ENCODE data around the gene PARD6B. TPM values are rescaled to one million over a fixed set of nuclear protein-coding genes. Genes with fewer than 3 reads are reported as not detected.

The PARD6B gene
- total RNA-seq, 6 experiments from 2014 or later: 0.24 to 0.68 (median 0.51) TPM

GRCh38 chr20:50686821-50687220, 44.6 kb upstream of the PARD6B start:
- Mint-ChIP-seq H3K27me3 (ENCODE audit: insufficient read depth) (peaks cover 2% of the 10 kb centered on the region; the same call in 1 of the 2 replicates), H3K9me3 (no peaks in the 10 kb centered on the region), H3K4me3 (no peak overlapping the region), H3K36me3 (ENCODE audit: low read depth) (no peaks in the 10 kb centered on the region), H3K4me1 (ENCODE audit: low read depth) (peaks cover 20% of the 10 kb centered on the region), H3K27ac (no peak overlapping the region)
- TF ChIP-seq CTCF (IDR thresholded peaks at IDR 0.05): no peak
- DNase-seq: no peak

GRCh38 chr20:50688256-50688975, 43.0 kb upstream of the PARD6B start:
- Mint-ChIP-seq H3K9me3 (no peaks in the 10 kb centered on the region), H3K36me3 (ENCODE audit: low read depth) (no peaks in the 10 kb centered on the region), H3K4me1 (ENCODE audit: low read depth) (peaks cover 27% of the 10 kb centered on the region), H3K27ac (no peak overlapping the region), H3K27me3 (ENCODE audit: insufficient read depth) (peaks cover 2% of the 10 kb centered on the region; the same call in 1 of the 2 replicates), H3K4me3 (no peak overlapping the region)
- no peak for DNase-seq
- no peak for TF ChIP-seq CTCF (IDR thresholded peaks at IDR 0.05)

GRCh38 chr20:50689864-50690649, 41.3 kb upstream of the PARD6B start:
- Mint-ChIP-seq H3K27ac (no peak overlapping the region), H3K4me3 (peak overlapping the region; percentile 87; the same call in 1 of the 2 replicates), H3K4me1 (ENCODE audit: low read depth) (peaks cover 36% of the 10 kb centered on the region), H3K36me3 (ENCODE audit: low read depth) (no peaks in the 10 kb centered on the region), H3K27me3 (ENCODE audit: insufficient read depth) (peaks cover 2% of the 10 kb centered on the region; the same call in 1 of the 2 replicates), H3K9me3 (no peaks in the 10 kb centered on the region)
- TF ChIP-seq CTCF (IDR thresholded peaks at IDR 0.05): no peak
- DNase-seq: no peak

- no peak for TF ChIP-seq CTCF (IDR thresholded peaks at IDR 0.05)
- peak; percentile 7 for DNase-seq
- peaks cover 44% of the 10 kb centered on the region for H3K4me1 Mint-ChIP-seq (ENCODE audit: low read depth)
- H3K27me3 Mint-ChIP-seq (ENCODE audit: insufficient read depth): peaks cover 2% of the 10 kb centered on the region; the same call in 1 of the 2 replicates
- H3K4me3 Mint-ChIP-seq: peak within 1 kb of the TSS; percentile 87
- no peaks in the 10 kb centered on the region for H3K9me3 Mint-ChIP-seq
- H3K36me3 Mint-ChIP-seq (ENCODE audit: low read depth): no peaks in the 10 kb centered on the region
- H3K27ac Mint-ChIP-seq: peak within 1 kb of the TSS; percentile 60
These were observed 40.5 kb upstream of the PARD6B start, which contains the start of gene RIPOR3 for GRCh38 chr20:50690650-50691572. Gene RIPOR3 (minus strand): TSS chr20:50691542. CDS start chr20:50691128, 414 bp downstream.
